HG02610 (cell line): ENCODE data around the gene RRN3.
"Not testable (repeated sequence)": the region's sequence is repeated elsewhere in the genome, so short reads cannot be mapped to it uniquely, and the experiment has no call there.

Source experiments
- ATAC-seq: cut with Tn5 transposase; IDR thresholded peaks from one replicate; pipeline ENCODE4 v1.9.1; 2021; ENCODE audit warnings: mild to moderate bottlenecking, moderate library complexity; ENCODE audit not compliant: unreplicated experiment

Gene RRN3

DNA sequence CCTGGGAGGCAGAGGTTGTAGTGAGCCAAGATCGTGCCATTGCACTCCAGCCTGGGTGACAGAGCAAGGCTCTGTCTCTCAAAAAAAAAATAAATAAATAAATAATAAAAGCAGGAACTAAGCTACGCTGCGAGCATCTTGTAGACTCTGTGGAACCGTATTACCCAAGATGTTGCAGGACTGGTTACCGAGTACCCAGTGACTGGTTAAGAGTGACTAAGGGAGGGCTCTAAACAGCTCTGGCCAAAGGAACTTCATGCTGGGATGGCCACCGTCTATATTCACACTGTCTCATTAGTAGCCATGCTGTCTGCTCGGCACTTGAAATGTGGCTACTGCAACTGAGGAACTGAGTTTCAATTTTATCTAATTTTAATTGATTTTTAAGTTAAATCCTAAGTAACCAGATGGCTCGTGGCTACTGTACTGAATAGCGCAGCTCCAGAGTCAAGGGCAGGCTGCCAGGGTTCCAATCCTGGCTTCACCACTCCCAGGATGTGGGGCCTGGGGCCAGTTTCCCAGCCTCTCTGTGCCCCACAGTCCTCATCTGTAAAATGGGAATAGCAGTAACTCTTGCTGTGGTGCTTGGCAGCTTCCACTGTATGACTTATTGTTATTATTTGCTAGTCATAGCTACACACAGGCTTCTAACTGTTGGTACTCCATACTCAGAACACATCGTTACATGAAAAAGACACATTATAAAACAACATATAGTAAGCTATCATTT lies 41.2 kb downstream of the RRN3 start:
- no peak for ATAC-seq

DNA sequence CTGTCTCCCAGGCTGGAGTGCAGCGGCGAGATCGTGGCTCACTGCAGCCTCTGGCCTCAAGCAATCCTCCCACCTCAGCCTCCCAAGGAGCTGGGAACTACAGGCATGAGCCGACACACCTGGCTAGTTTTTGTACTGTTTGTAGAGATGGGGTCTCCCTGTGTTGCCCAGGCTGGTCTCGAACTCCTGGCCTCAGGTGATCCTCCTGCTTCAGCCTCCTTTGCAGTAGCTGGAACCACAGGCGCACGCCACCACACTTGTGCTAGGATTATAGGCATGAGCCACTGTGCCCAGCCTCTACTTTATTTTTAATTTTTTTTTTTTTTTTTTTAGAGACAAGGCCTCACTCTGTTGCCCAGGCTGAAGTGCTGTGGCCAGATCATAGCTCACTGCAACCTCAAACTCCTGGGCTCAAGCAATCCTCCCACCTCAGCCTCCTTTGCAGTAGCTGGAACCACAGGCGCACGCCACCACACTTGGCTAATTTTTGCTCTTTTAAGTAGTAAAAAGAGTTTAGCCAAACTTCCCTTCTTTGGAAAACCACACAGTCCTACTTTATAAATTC lies 42.6 kb downstream of the RRN3 start:
- ATAC-seq = no peak

DNA sequence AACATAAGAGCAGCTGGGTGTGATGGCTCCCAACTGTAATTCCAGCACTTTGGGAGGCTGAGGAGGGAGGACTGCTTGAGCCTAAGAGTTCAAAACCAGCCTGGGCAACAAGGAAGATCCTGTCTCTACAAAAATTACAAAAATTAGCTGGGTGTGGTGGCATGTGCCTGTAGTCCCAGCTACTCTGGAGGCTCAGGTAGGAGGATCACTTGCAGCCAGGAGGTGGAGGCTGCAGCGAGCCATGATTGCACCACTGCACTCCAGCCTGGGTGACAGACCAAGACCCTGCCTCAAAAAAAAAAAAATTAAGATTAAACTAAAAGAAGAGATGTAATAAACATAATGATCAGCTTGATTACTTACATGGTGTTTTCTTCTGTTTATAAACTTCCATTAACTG lies 43.6 kb downstream of the RRN3 start:
- not testable (repeated sequence) for ATAC-seq

DNA sequence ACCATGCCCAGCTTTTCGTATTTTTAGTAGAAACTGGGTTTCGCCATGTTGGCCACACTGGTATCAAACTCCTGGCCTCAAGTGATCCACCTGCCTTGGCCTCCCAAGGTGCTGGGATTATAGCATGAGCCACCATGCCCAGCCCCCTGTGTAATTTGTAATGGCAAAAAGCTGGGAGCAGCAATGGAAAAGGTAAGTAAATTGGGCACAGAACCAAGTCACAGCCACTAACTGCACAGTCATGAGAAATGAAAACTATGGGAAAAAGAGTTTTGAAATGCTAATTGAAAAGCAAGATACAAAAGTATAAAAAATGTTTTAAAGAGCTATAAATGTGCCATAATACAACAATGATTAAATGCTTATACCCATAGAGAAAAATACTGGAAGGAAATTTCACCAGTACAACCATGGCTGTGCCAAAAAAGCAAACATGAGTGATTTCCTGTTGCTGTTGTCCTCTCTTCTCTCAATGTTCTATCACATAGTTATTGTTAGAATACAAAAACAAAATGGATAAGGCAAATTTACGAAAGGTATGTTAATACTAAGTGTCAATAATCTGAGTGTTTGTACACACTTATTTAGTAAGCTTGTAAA lies 44.4 kb downstream of the RRN3 start:
- no peak for ATAC-seq

DNA sequence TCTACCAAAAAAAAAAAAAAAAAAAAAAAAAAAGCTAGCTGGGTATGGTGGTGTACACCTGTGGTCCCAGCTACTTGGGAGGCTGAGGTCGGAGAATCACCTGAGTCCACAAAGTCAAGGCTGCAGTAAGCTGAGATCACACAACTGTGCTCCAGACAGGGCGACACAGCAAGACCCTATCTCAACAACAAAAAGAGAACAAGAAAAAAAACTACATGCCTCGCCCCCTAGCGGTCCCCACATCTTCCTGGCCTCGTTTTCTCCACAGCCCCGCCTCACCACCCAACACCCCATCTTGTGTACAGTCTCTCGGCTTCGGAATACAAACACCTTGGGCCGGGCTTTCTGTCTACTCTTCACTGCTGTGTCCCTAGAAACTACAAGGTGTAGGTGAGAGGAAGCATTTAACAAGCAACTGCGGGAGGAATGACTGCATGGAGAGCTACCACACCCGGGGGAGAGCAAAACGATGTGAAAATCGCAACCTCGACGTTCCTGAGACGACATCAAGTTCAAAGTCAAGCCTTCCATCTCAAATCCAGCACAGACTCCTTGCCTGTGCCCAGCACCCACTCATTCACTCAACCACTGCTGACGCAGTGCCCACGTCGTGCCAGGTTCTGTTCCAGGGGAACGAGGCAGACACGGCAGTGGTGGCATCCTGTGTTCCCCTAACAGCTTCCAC lies 47.2 kb downstream of the RRN3 start:
- ATAC-seq = no peak

DNA sequence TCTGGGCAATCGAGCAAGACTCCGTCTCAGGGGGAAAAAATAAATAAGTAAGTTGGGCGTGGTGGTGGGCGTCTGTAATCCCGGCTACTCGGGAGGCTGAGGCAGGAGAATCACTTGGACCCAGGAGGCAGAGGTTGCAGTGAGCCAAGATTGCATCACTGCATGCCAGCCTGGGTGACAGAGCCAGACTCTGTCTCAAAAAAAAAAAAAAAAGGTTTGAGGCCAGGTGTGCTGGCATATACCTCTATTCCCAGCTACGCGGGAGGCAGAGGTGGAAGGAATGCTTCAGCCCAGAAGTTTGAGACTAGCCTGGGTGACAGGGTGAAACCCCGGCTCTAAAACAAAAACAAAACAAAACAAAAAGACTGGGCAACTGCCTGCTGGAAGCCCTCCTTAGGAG lies 48.8 kb downstream of the RRN3 start:
- ATAC-seq = not testable (repeated sequence)

DNA sequence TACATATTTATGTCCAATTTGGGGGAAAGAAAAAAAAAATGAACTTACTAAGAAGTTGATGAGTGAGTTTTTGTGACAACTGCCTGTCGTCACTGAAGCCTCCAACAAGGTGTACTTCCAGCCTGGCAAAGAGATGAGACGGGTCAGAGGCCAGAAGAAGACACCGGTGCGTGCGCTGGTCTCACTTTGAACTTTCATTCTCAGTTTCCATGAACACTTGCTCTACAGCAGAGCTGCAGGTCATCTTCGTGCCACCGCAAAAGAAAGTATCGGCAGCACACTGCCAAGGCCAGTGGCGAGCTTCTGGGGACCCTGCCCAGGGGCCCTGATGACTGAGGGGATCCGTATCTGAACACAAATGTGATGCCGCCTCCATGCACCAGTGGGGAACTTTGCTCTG lies 49.8 kb downstream of the RRN3 start:
- ATAC-seq = no peak

DNA sequence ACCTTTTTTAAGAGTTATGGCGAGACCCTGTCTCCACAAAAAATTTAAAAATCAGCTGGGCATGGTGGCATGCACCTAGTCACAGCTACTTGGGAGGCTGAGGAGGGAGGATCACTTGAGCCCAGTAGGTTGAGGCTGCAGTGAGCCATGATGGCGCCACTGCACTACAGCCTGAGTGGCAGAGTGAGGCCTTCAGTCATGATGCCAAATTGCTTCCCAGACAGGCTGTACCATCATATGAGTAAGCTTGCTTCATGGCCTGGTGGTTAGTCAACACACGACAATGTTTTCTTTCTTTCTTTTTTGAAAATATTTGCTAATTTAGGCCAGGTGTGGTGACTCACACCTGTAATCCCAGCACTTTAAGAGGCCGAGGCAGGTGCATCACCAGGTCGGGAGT lies 50.7 kb downstream of the RRN3 start:
- ATAC-seq = no peak

DNA sequence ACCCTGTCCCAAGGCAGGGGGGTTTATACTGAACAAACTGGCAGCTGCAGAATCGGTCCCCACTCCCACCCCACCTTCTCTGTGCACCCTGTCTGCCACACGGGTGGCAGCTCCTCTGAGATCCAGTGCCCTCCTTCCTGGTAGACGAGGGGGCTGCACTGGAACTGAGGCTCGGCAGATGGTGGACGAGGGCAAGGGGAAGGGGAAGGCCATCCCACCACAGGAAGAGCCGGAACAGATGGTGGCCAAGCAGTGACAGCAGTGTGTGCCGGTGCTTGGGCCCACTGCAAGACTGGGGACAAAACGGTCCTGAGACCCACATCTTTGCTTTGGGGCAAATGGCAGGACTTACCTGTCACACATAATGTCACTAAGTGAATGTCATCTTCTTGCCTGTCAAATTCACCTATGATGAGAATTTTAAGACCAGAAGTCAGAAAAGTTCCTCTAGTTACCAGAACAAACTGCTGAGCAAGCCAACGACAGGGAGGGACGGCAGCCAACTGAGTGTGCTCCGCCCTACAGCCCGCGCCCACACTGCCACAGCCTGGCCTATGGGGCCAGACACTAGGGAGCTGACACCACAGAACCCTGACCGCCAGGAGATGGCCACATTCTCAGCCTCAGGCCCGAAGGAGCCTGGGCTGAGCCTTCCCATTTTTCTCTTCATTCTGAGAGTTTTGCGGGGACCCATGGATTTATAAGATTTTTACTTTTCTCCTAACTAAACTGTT lies 52.6 kb downstream of the RRN3 start:
- ATAC-seq = no peak

DNA sequence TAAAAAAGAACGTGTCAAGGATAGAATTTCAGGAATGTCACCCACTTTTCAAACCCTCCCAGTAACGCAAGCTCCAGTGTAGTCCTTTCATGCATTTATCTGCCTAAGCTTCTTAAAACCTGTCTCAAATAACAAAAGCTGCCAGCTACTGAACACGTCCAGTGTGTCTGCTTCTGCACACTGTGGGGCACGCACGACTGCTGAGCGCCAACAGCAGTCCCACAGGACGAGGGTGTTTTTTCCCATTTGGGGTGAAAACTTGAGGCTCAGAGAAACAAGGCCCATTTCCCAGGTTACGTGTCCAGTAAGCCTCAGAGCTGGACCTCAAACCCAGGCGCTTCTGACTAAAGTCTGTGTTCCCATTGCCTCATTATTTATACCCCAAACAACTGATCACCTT lies 55.4 kb downstream of the RRN3 start:
- no peak for ATAC-seq

DNA sequence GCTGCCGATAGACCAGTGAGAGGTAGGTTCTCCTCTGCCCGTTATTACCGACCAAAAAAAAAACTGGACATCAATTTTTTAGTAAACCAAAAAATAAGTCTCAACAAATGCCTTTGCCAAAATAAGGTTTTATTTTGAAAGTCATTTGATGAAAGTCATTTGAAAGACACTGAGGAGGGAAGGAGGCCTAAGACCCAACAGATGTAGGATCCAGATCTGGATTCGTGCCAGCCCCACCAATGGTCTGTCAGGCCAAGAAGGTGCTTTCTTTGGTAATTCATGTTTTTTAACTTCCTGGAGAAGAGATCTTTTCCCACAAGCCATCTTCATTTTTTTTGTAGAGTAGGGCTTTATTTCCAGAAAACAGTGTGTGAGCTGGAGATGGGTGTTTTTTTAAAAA lies 56.3 kb downstream of the RRN3 start:
- ATAC-seq = no peak

DNA sequence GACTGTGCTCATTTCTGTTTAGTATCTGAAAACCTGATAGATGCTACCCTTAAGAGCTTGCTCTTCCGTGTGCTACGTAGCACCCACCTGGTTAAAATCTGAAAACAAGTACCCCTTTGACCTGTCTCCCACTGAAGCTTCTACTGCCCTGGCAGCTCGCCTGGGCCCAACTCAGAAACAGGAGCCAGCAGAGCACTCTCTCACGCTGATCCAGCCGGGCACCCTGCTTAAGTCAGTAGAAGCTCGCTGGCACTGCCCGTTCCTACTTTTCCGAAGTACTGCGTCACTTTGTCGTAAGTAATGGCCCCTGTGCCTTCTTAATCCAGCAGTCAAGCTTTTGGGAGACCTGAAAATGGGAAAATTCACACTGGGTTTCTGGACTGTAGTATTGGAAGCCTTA lies 57.1 kb downstream of the RRN3 start:
- ATAC-seq = no peak

DNA sequence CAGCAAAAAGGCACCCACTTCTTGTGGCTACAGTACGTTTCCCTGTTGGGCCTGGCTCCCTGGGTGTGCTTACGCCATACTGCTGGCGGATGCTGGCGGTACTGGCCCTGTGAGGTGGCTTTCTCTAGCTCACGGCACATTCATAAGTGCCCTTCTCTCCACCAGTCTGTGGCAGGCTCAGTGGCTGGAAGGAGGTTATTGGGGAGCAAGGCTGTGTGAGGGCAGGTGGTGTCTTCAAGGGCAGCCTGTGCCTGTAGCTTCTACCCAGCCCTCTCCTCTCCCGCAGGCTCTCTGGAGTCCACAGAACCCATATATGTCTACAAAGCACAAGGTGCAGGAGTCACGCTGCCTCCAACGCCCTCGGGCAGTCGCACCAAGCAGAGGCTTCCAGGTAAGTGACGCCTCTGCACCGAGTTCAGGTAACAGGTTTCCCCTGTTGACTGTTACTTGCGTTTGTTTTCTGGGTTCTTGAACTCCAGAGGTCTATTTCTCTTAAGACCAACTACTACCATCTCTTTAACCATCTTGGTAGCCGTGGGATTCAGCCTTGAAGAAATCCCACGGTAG lies 58.8 kb downstream of the RRN3 start:
- no peak for ATAC-seq

DNA sequence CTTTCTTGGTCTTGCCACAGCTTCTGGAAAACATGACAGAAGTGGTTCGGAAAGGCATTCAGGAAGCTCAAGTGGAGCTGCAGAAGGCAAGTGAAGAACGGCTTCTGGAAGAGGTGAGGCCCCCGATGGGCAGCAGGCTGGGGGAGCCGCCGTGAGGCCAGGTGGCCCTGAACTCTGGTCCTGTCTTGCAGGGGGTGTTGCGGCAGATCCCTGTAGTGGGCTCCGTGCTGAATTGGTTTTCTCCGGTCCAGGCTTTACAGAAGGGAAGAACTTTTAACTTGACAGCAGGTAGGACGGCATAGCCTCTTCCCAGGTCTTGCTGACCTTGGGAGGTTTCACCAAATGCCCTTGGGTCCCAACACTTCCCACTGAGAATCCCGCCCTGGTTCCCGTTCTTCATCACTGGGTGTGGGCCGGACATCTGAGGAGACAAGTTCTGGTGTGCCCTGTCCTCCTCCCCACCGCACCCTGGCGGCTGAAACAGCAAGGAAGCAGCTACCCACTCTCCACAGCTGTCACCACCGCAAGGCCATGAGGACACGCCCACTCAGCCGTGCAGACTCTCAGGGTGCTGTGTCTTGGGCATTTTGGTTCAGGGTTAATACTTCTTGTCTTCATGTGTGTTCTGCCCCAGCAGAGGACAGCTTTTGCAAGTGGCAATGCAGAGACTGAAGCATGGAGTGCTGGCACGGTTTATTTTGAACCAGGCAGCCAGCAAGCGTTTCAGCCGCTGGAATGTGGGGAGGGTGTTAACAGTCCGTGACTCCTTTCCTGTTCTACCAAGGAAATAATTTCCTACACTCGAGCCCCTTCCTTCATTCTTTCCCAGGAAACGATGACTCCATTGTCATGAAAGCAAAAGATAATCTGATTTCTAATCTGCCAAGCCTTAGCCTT lies 59.6 kb downstream of the RRN3 start:
- ATAC-seq = no peak

DNA sequence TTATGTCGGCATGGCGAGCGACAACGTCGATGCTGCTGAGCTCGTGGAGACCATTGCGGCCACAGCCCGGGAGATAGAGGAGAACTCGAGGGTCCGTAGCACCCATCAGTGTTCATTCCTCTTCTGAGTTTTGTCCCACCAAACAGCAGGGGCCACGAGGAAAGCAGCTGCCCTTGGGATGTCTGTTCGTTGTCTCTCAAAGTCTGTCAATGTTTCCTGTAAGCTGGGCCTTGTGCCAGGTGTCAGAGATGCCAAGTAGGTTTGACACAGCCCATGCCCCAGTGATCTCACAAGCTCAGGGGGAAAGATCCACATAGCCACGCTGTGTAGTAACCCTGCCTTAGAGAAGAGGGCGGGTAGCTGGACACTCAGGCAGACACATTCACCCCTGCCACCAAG lies 60.8 kb downstream of the RRN3 start:
- no peak for ATAC-seq

DNA sequence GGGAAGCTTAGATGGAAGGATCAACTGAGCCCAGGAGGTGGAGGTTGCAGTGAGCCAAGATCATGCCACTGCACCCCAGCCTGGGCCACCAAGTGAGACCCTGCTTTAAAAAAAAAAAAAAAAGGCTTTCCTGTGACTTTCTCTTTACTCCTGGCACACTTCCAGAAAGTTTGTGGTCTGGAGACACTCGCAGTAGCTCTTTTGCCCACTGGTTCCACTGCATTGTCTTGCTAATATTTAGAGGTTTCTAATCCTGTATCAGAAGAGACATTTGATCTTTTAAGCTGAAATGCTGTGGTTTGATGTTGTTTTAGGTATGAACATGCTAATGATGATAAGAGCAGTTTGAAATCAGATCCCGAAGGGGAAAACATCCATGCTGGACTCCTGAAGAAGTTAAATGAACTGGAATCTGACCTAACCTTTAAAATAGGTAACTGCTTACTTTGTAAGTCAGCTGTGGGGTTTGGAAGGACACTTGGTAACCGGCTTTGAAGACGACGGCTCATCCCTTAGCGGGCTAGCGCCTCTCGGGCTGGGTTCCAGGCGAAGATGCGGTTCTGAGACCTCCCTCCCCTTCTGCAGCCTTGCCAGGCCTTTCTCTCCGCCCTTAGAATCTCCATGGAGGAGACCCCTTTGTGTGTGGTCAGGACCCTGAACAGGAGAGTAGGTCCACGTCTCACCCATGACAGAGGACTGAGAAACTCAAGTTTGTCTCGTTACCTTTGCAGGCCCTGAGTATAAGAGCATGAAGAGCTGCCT lies 61.3 kb downstream of the RRN3 start:
- no peak for ATAC-seq

DNA sequence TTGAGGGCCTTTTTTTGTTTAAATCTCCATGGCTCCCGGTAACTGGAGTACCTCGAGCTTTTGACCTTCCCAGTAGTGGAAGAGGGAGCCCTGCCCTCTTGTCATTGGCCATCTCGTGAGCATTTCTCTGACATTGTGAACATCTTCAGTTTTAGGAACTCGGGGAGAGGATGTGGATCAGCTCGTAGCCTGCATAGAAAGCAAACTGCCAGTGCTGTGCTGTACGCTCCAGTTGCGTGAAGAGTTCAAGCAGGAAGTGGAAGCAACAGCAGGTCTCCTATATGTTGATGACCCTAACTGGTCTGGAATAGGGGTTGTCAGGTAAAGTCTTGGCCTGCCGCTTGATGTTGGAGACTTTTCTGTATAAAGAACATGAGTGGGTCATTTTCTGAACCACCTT lies 62.5 kb downstream of the RRN3 start:
- ATAC-seq = no peak

DNA sequence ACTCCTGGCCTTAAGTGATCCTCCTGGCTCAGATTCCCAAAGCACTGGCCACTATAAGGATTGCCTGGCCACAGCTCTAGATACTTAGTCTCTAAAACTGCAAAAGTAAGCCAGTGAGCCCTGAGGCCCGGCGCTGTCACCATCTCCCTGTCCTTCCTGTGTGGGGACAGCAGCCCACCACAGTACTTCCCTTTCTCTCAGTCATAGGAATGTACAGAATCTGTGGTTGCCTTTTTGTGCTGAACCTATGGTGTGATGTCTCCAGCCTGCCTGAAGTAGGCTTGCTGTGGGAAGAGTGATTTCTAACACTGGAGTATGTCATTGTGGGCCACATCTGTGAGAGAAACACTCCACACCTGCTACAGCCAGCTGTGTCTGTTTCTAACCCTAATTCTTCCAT lies 62.9 kb downstream of the RRN3 start:
- no peak for ATAC-seq

DNA sequence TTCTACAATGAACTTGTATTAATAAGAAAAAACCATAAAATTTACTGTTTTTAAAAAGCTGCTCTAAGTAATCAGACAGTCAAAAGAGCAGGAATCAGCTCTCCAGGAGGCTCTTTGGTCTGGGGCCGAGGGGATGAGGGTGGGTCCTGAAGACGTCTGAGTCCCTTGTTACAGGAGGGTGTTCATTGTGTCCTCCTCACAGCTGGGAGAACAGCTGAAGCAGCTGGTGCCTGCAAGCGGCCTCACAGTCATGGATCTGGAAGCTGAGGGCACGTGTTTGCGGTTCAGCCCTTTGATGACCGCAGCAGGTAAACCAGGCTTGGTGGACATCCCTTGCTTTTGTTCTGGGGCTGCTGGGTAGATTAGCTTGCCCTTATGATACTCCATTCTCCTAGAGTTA lies 64.3 kb downstream of the RRN3 start:
- not testable (repeated sequence) for ATAC-seq
